Tibial nerve (tissue), 4 donors: ENCODE data around the gene NTN5.

Experiments
- EP300 ChIP-seq, 2 donors: sonication (generic); formaldehyde crosslinking; IDR thresholded peaks; one replicate each; pipeline ENCODE4 v1.6.1; 2017; ENCODE audit warnings: antibody characterized with exemption in 2 of 2, mild to moderate bottlenecking in 1 of 2
- POLR2A ChIP-seq, 2 donors: fragments of 450-650 bp; IDR thresholded peaks; one replicate each; pipeline ENCODE4 v1.6.1; 2017; ENCODE audit warnings: antibody characterized with exemption in 2 of 2, mild to moderate bottlenecking in 2 of 2, moderate library complexity in 2 of 2
- TF ChIP-seq, protein P1 (sequence below), 5 experiments: fragments of 200-600 bp in 3 of 5; fragments of 450-650 bp in 2 of 5; sonication (generic) in 3 of 5; IDR thresholded peaks; one replicate each; pipeline ENCODE4 v1.5.1; 2016 to 2019; ENCODE audit warnings: antibody characterized with exemption in 5 of 5, mild to moderate bottlenecking in 3 of 5, moderate library complexity in 2 of 5

DNA sequence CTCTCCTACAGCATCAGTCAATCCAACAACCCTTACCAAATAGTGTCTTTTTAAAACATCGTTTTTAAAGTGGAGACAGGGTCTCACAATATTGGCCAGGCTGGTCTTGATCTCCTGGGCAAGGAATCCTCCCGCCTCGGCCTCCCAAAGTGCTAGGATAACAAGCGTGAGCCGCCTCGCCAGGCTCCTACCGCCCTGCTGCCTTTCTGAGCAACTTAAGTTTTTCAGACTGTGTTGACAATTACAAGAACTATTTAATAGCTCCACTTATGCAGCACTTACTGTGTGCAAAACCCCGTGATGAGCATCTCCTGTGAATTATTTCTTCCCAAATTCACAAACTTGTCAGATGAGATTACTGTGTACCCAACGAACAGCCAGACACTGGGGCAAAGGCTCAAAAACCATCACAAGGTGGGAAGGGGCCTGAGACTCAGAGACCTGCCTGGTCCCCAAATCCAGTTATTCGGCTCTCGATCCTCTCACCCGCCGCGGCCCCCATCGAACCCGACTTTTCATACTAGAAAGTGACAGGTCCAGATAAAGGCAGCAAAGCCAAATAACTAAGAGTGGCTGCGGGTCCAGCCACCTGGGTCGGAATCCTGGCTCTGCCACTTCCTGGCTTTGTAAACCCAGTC lies 54.4 kb downstream of the NTN5 start:
- TF ChIP-seq, protein P1, sequence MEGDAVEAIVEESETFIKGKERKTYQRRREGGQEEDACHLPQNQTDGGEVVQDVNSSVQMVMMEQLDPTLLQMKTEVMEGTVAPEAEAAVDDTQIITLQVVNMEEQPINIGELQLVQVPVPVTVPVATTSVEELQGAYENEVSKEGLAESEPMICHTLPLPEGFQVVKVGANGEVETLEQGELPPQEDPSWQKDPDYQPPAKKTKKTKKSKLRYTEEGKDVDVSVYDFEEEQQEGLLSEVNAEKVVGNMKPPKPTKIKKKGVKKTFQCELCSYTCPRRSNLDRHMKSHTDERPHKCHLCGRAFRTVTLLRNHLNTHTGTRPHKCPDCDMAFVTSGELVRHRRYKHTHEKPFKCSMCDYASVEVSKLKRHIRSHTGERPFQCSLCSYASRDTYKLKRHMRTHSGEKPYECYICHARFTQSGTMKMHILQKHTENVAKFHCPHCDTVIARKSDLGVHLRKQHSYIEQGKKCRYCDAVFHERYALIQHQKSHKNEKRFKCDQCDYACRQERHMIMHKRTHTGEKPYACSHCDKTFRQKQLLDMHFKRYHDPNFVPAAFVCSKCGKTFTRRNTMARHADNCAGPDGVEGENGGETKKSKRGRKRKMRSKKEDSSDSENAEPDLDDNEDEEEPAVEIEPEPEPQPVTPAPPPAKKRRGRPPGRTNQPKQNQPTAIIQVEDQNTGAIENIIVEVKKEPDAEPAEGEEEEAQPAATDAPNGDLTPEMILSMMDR (IDR thresholded peaks at IDR 0.05), result no peak
- TF ChIP-seq POLR2A (IDR thresholded peaks at IDR 0.05), result no peak
- no peak for TF ChIP-seq EP300 (IDR thresholded peaks at IDR 0.05)
